Measurements from ENCODE around the gene LCAT.

The LCAT gene

DNA sequence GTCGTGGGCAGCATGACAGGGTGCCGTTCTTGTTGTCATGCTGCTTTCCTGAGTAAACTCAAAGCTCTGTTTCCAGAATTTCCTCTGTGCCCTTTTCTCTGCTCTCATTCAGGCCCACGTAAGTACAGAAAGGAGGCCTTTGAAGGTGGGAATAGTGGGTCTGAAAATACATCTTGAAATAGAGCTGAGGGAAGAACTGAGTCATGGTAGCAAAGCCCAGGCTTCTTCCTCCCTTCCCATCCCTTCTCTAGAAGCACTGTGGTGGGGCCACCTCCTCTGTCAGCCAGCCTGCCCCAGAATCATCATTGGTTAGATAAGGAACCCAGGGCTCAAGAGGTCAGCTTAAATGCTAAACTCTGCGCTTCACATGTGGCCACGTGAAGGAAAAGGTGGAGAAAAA is 21.7 kb downstream of the LCAT start:
- Histone ChIP-seq H3K27me3 (ENCODE audit: insufficient read depth, poor library complexity, severe bottlenecking) (no peaks in the 10 kb centered on the region), H3K27ac (replicated peaks) (no peak overlapping the region), H3K4me3 (replicated peaks; ENCODE audit: insufficient read depth, low read length) (no peak overlapping the region)
- TF ChIP-seq CTCF (IDR thresholded peaks at IDR 0.05; ENCODE audit: insufficient read depth, low read length) = no peak
- TF ChIP-seq POLR2AphosphoS5 (IDR thresholded peaks at IDR 0.05; ENCODE audit: low read depth) = no peak
- TF ChIP-seq GABPA (IDR thresholded peaks at IDR 0.05; ENCODE audit: low read depth) = no peak
- TF ChIP-seq SPI1 (IDR thresholded peaks at IDR 0.05; ENCODE audit: borderline replicate concordance, low read depth) = no peak
- no peak for TF ChIP-seq REST (IDR thresholded peaks at IDR 0.05; ENCODE audit: insufficient replicate concordance, low read depth)
- DNase-seq (ENCODE audit: low read depth in 1 of 2, low spot score in 1 of 2) = no peak

DNA sequence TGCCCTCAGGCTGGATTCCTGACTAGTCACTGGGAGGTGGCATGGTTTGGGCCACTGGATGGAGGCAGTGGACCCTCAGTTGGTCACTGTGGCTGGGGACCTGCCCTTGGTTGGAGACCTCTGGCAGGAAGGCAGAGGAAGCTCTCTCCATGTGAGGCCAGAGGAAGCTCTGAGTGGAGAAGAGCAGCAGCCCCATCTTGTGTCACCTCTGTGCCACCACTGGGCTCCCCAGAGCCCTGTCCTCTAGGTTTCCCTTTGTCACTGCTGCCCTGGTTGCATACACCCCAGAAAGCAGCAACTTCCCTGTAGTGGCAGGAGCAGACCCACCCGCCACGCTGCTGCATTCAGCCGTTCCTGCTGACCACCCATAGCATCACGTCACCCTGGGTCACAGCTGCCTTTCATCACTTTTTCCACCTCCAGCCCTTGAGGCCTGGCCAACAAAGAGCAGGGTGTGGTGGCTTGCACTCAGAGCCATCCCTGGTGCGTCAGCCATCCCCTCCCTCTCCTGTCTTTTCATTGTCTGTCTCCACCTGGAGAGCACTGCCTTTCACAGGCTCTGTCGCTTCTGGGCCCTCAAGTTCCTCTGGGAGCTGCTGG is 24.2 kb downstream of the LCAT start:
- H3K27ac ChIP-seq (replicated peaks) = no peak overlapping the region
- H3K27me3 ChIP-seq (ENCODE audit: insufficient read depth, poor library complexity, severe bottlenecking) = no peaks in the 10 kb centered on the region
- peak in 1 of 2 experiments; percentile 32 for DNase-seq (ENCODE audit: low read depth in 1 of 2, low spot score in 1 of 2)
- no peak overlapping the region for H3K4me3 ChIP-seq (replicated peaks; ENCODE audit: insufficient read depth, low read length)
- TF ChIP-seq CTCF (IDR thresholded peaks at IDR 0.05; ENCODE audit: insufficient read depth, low read length) = no peak
- no peak for TF ChIP-seq SPI1 (IDR thresholded peaks at IDR 0.05; ENCODE audit: borderline replicate concordance, low read depth)
- no peak for TF ChIP-seq REST (IDR thresholded peaks at IDR 0.05; ENCODE audit: insufficient replicate concordance, low read depth)
- no peak for TF ChIP-seq POLR2AphosphoS5 (IDR thresholded peaks at IDR 0.05; ENCODE audit: low read depth)

DNA sequence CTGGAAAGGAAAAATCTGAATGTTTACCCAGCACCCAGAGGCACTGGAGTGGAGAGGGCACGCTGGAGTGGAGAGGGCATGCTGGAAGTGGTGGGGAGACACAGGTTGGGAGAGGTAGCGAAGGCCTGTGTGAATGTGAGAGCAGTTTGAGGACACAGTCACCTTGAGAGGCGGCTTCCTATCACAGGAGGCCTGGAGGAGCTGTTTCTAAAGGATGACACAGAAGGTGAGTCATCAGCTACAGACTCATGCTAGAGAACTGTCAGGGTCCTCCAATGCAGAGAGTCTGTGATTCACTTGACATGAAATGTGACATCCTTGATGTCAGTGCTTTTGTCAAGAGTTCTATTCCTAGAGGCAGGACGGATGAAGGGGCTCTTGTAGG is 26.1 kb downstream of the LCAT start:
- H3K27me3 ChIP-seq (ENCODE audit: insufficient read depth, poor library complexity, severe bottlenecking) = no peaks in the 10 kb centered on the region
- no peak overlapping the region for H3K4me3 ChIP-seq (replicated peaks; ENCODE audit: insufficient read depth, low read length)
- no peak overlapping the region for H3K27ac ChIP-seq (replicated peaks)
- TF ChIP-seq CTCF (IDR thresholded peaks at IDR 0.05; ENCODE audit: insufficient read depth, low read length) (no peak), POLR2AphosphoS5 (IDR thresholded peaks at IDR 0.05; ENCODE audit: low read depth) (no peak), SPI1 (IDR thresholded peaks at IDR 0.05; ENCODE audit: borderline replicate concordance, low read depth) (no peak), GABPA (IDR thresholded peaks at IDR 0.05; ENCODE audit: low read depth) (no peak), REST (IDR thresholded peaks at IDR 0.05; ENCODE audit: insufficient replicate concordance, low read depth) (no peak)
- DNase-seq (ENCODE audit: low read depth in 1 of 2, low spot score in 1 of 2) = no peak
